Measurements from ENCODE around the gene RELN.

Gene RELN

GRCh38 chr7:103648135-103648534 lies 341.3 kb downstream of the RELN start:
- ChIA-PET POLR2A (no interaction called here), CTCF (no interaction called here)
- TF ChIP-seq ZSCAN23 (tag by site-specific recombination; IDR thresholded peaks at IDR 0.05): no peak
- TF ChIP-seq ZNF510 (tag by site-specific recombination; IDR thresholded peaks at IDR 0.05; ENCODE audit: insufficient replicate concordance): no peak
- no peak for TF ChIP-seq HOXD13 (CRISPR knock-in tag; IDR thresholded peaks at IDR 0.05; ENCODE audit: borderline replicate concordance)
- TF ChIP-seq SP7 (tag by site-specific recombination; IDR thresholded peaks at IDR 0.05): no peak
- Histone ChIP-seq H3K9me3 (ENCODE audit: control insufficient read depth, insufficient read depth, low read depth, low read length) (no peaks in the 10 kb centered on the region), H3K27ac (ENCODE audit: extremely low read depth, low read depth, low read length) (no peak overlapping the region), H3K4me3 (ENCODE audit: low read depth, low read length) (no peak overlapping the region), H3K36me3 (ENCODE audit: control insufficient read depth in 2 of 2, insufficient read depth in 1 of 2, low read length in 2 of 2) (no peaks in the 10 kb centered on the region), H3K4me1 (ENCODE audit: control insufficient read depth, insufficient read depth, low read length) (no peaks in the 10 kb centered on the region)

DNA sequence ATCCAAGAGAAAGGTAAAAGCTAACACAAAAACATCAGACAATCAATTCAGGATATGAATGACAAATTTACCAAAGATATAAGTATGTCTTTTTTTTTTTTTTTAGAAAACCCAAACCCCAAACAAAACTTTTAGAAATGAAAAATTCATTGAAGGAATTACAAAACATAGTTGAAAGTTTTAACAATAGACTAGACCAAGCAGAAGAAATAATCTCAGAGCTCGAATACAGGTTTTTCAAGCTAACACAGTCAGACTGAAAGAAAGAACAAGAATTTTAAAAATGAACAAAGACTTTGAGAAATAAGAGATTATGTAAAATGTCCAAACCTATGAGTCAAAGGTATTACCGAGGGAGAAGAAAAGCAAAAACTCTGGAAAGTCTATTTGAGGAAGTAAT lies 345.1 kb downstream of the RELN start:
- Histone ChIP-seq H3K4me3 (ENCODE audit: low read depth, low read length) (no peak overlapping the region), H3K9me3 (ENCODE audit: control insufficient read depth, insufficient read depth, low read depth, low read length) (no peaks in the 10 kb centered on the region), H3K4me1 (ENCODE audit: control insufficient read depth, insufficient read depth, low read length) (no peaks in the 10 kb centered on the region), H3K36me3 (ENCODE audit: control insufficient read depth in 2 of 2, insufficient read depth in 1 of 2, low read length in 2 of 2) (no peaks in the 10 kb centered on the region), H3K27ac (ENCODE audit: extremely low read depth, low read depth, low read length) (no peak overlapping the region)
- POLR2A ChIA-PET: interaction anchor here (0.6 kb wide), 1 partner anchor 1292 kb away, joined by 3 read pairs; no protein-coding TSS in a partner anchor
- CTCF ChIA-PET: no interaction called here
- TF ChIP-seq ZNF138 (tag by site-specific recombination; IDR thresholded peaks at IDR 0.05; ENCODE audit: borderline replicate concordance) (no peak), INSM2 (tag by site-specific recombination; IDR thresholded peaks at IDR 0.05) (no peak), ZNF26 (tag by site-specific recombination; IDR thresholded peaks at IDR 0.05) (no peak), PRDM6 (tag by site-specific recombination; IDR thresholded peaks at IDR 0.05) (no peak), ZNF777 (tag by site-specific recombination; IDR thresholded peaks at IDR 0.05; ENCODE audit: borderline replicate concordance) (no peak), ZBTB21 (tag by site-specific recombination; IDR thresholded peaks at IDR 0.05) (no peak), ZNF398 (tag by site-specific recombination; IDR thresholded peaks at IDR 0.05) (no peak), ZNF549 (tag by site-specific recombination; IDR thresholded peaks at IDR 0.05) (no peak), PRDM2 (tag by site-specific recombination; IDR thresholded peaks at IDR 0.05; ENCODE audit: borderline replicate concordance) (no peak), GLIS1 (tag by site-specific recombination; IDR thresholded peaks at IDR 0.05) (no peak), SALL2 (tag by site-specific recombination; IDR thresholded peaks at IDR 0.05; ENCODE audit: borderline replicate concordance) (no peak), RBAK (tag by site-specific recombination; IDR thresholded peaks at IDR 0.05) (no peak), GLI4 (tag by site-specific recombination; IDR thresholded peaks at IDR 0.05) (no peak), ZNF776 (tag by site-specific recombination; IDR thresholded peaks at IDR 0.05; ENCODE audit: borderline replicate concordance) (no peak), ZNF530 (tag by site-specific recombination; IDR thresholded peaks at IDR 0.05; ENCODE audit: low read depth) (no peak), ZFHX2 (tag by site-specific recombination; conservative IDR thresholded peaks at IDR 0.05) (no peak), HOXA7 (CRISPR knock-in tag; IDR thresholded peaks at IDR 0.05; ENCODE audit: borderline replicate concordance) (no peak), ZNF548 (tag by site-specific recombination; IDR thresholded peaks at IDR 0.05) (no peak), ZNF423 (tag by site-specific recombination; IDR thresholded peaks at IDR 0.05) (no peak)

Data from HEK293 (cell line).